HepG2 (cell line): Measurements from ENCODE around the gene TMEM87A. TPM values are rescaled to one million over a fixed set of nuclear protein-coding genes. Genes with fewer than 3 reads are reported as not detected.
A peak's percentile ranks its signal among the peaks of the same experiment; 100 is the strongest.

Source experiments
- CENPT ChIP-seq: sonication (generic); formaldehyde crosslinking; IDR thresholded peaks from 2 replicates; pipeline ENCODE4 v1.8.0; 2022; ENCODE audit warnings: low read depth, mild to moderate bottlenecking, moderate library complexity, missing genetic modification reagents
- HOXD1 ChIP-seq: sonication (generic); formaldehyde crosslinking; IDR thresholded peaks from 2 replicates; pipeline ENCODE4 v1.5.0; 2020; ENCODE audit warnings: missing genetic modification reagents
- KDM3A ChIP-seq: IDR thresholded peaks from 2 replicates; pipeline ENCODE4 v1.6.1; 2018; ENCODE audit warnings: low read depth, missing compliant biosample characterization
- NR2F6 ChIP-seq, 2 experiments: IDR thresholded peaks; 2 replicates each; pipeline ENCODE4 v1.6.1; 2016; ENCODE audit warnings: antibody characterized with exemption in 1 of 2, mild to moderate bottlenecking in 1 of 2
- SIX4 ChIP-seq: sonication (generic); formaldehyde crosslinking; IDR thresholded peaks from 2 replicates; pipeline ENCODE4 v1.4.0; 2020; ENCODE audit warnings: missing genetic modification reagents
- SRF ChIP-seq: IDR thresholded peaks from 2 replicates; pipeline ENCODE4 v1.6.1; 2011; ENCODE audit warnings: mild to moderate bottlenecking, low read depth, low read length, moderate library complexity
- TARDBP ChIP-seq: sonication (generic); formaldehyde crosslinking; IDR thresholded peaks from 2 replicates; pipeline ENCODE4 v1.8.0; 2022; ENCODE audit warnings: mild to moderate bottlenecking, missing genetic modification reagents
- ZKSCAN5 ChIP-seq: sonication (generic); formaldehyde crosslinking; IDR thresholded peaks from 2 replicates; pipeline ENCODE4 v1.5.1; 2020; ENCODE audit warnings: mild to moderate bottlenecking, missing genetic modification reagents
- ZMYM4 ChIP-seq: sonication (generic); formaldehyde crosslinking; IDR thresholded peaks from 2 replicates; pipeline ENCODE4 v1.8.1; 2023; ENCODE audit warnings: mild to moderate bottlenecking, missing genetic modification reagents
- ZNF256 ChIP-seq: sonication (generic); formaldehyde crosslinking; conservative IDR thresholded peaks from 2 replicates; pipeline ENCODE4 v1.4.0; 2020; ENCODE audit warnings: missing genetic modification reagents
- ZNF337 ChIP-seq: sonication (generic); formaldehyde crosslinking; IDR thresholded peaks from 2 replicates; pipeline ENCODE4 v1.5.1; 2020; ENCODE audit warnings: missing genetic modification reagents, low read depth, mild to moderate bottlenecking, borderline replicate concordance
- ZNF446 ChIP-seq: sonication (generic); formaldehyde crosslinking; IDR thresholded peaks from 2 replicates; pipeline ENCODE4 v1.5.0; 2020; ENCODE audit warnings: mild to moderate bottlenecking, missing genetic modification reagents
- polyA plus RNA-seq, 8 experiments: library from polyadenylated mRNA; depleted of rRNA in 3 of 8; stranded (reverse) in 7 of 8; unstranded in 1 of 8; fragments of >200 nt; fragmentation: Illumina TruSeq in 4 of 8; extraction: Trizol in 4 of 8; gene quantifications; 2 replicates each; pipeline versions ENCODE4 v1.2.1 to v1.2.3, GENCODE V29; 2011 to 2016; ENCODE audit warnings: low read depth in 4 of 8, missing spikeins in 1 of 8, mixed read lengths in 1 of 8; ENCODE audit not compliant: insufficient read depth in 1 of 8
- total RNA-seq, 5 experiments: library from RNA; depleted of rRNA; stranded (reverse); fragments of >200 nt; fragmentation: Illumina TruSeq; extraction: Trizol; gene quantifications; 2 replicates each; pipeline ENCODE4 v1.2.3, GENCODE V29; 2016; ENCODE audit warnings: low read depth in 1 of 5
- TF ChIP-seq, protein P1 (sequence below): sonication (generic); formaldehyde crosslinking; conservative IDR thresholded peaks from 2 replicates; pipeline ENCODE4 v1.4.0; 2020; ENCODE audit warnings: missing genetic modification reagents
- TF ChIP-seq, protein P2 (sequence below): sonication (generic); formaldehyde crosslinking; IDR thresholded peaks from 2 replicates; pipeline ENCODE4 v1.5.1; 2020; ENCODE audit warnings: missing genetic modification reagents, mild to moderate bottlenecking, borderline replicate concordance
- TF ChIP-seq, protein P3 (sequence below): sonication (generic); formaldehyde crosslinking; IDR thresholded peaks from 2 replicates; pipeline ENCODE4 v1.8.0; 2022; ENCODE audit warnings: missing genetic modification reagents, low read depth, mild to moderate bottlenecking, borderline replicate concordance
- TF ChIP-seq, protein P4 (sequence below): IDR thresholded peaks from 2 replicates; pipeline ENCODE4 v1.6.1; 2012; ENCODE audit warnings: low read depth, low read length, improper control_type of control experiment
- TF ChIP-seq, protein P5 (sequence below): fragments of 450-650 bp; IDR thresholded peaks from 2 replicates; pipeline ENCODE4 v1.6.1; 2016
- TF ChIP-seq, protein P6 (sequence below): sonication (generic); formaldehyde crosslinking; IDR thresholded peaks from 2 replicates; pipeline ENCODE4 v1.4.0; 2020; ENCODE audit warnings: missing genetic modification reagents
- TF ChIP-seq, protein P7 (sequence below): sonication (generic); formaldehyde crosslinking; IDR thresholded peaks from 2 replicates; pipeline ENCODE4 v1.5.1; 2020; ENCODE audit warnings: mild to moderate bottlenecking, missing genetic modification reagents, moderate library complexity

Gene TMEM87A
- total and polyA plus RNA-seq, 2 of the 13 experiments (the other 11 are each of a cell fraction or from before 2014, with no cell fraction given): 20.2 to 42.8 TPM

DNA sequence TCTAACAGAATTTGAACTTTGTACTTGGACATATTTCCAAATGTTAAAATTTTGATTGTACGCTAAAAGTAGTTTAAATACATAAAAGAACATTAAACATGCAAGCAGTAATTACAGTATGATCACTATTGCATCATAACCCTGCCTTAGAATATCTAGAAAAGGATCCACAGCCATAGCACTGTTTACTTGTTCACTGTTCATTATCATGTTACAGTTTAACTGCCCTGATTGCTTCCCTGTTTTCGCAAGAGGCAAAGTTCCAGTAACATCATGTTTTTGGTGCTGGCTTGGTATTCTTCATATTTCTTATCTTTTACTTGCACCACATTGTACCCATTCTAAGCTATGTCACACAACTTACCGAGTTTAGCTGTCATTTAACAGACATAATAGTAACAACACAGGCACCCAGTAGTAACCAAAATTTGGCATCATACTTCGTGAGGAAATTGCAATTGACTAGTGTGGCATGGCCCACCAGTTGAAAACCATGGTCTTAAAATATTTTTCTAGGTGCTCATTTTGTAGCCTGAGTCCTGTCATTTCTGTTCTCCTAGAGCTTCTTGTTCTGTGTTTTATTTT is 13.3 kb upstream of the TMEM87A start (continued):
- TF ChIP-seq, protein P1, sequence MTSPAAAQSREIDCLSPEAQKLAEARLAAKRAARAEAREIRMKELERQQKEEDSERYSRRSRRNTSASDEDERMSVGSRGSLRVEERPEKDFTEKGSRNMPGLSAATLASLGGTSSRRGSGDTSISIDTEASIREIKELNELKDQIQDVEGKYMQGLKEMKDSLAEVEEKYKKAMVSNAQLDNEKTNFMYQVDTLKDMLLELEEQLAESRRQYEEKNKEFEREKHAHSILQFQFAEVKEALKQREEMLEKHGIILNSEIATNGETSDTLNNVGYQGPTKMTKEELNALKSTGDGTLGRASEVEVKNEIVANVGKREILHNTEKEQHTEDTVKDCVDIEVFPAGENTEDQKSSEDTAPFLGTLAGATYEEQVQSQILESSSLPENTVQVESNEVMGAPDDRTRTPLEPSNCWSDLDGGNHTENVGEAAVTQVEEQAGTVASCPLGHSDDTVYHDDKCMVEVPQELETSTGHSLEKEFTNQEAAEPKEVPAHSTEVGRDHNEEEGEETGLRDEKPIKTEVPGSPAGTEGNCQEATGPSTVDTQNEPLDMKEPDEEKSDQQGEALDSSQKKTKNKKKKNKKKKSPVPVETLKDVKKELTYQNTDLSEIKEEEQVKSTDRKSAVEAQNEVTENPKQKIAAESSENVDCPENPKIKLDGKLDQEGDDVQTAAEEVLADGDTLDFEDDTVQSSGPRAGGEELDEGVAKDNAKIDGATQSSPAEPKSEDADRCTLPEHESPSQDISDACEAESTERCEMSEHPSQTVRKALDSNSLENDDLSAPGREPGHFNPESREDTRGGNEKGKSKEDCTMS (CRISPR knock-in tag): no peak
- no peak for TF ChIP-seq SRF
- TF ChIP-seq, protein P2, sequence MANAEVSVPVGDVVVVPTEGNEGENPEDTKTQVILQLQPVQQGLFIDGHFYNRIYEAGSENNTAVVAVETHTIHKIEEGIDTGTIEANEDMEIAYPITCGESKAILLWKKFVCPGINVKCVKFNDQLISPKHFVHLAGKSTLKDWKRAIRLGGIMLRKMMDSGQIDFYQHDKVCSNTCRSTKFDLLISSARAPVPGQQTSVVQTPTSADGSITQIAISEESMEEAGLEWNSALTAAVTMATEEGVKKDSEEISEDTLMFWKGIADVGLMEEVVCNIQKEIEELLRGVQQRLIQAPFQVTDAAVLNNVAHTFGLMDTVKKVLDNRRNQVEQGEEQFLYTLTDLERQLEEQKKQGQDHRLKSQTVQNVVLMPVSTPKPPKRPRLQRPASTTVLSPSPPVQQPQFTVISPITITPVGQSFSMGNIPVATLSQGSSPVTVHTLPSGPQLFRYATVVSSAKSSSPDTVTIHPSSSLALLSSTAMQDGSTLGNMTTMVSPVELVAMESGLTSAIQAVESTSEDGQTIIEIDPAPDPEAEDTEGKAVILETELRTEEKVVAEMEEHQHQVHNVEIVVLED (CRISPR knock-in tag): no peak
- TF ChIP-seq, protein P3, sequence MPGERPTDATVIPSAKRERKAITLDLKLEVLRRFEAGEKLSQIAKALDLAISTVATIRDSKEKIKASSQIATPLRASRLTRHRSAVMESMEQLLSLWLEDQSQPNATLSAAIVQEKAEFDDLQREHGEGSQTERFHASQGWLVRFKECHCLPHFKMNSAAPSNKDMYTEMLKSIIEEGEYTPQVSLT: no peak
- no peak for TF ChIP-seq NR2F6 (IDR thresholded peaks at IDR 0.05)
- peak; percentile 30; the same call in 1 of the 2 replicates for TF ChIP-seq NR2F6 (CRISPR knock-in tag; IDR thresholded peaks at IDR 0.05)
- TF ChIP-seq ZNF446: no peak
- peak; percentile 90 for TF ChIP-seq SIX4 (CRISPR knock-in tag)
- TF ChIP-seq ZKSCAN5 (CRISPR knock-in tag): no peak
- TF ChIP-seq ZMYM4 (CRISPR knock-in tag): peak; percentile 71
- TF ChIP-seq ZNF256 (CRISPR knock-in tag): no peak
- no peak for TF ChIP-seq CENPT (CRISPR knock-in tag)
- TF ChIP-seq, protein P4, sequence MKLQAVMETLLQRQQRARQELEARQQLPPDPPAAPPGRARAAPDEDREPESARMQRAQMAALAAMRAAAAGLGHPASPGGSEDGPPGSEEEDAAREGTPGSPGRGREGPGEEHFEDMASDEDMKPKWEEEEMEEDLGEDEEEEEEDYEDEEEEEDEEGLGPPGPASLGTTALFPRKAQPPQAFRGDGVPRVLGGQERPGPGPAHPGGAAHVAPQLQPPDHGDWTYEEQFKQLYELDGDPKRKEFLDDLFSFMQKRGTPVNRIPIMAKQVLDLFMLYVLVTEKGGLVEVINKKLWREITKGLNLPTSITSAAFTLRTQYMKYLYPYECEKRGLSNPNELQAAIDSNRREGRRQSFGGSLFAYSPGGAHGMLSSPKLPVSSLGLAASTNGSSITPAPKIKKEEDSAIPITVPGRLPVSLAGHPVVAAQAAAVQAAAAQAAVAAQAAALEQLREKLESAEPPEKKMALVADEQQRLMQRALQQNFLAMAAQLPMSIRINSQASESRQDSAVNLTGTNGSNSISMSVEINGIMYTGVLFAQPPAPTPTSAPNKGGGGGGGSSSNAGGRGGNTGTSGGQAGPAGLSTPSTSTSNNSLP: peak; percentile 63; the same call in 1 of the 2 replicates
- TF ChIP-seq, protein P5, sequence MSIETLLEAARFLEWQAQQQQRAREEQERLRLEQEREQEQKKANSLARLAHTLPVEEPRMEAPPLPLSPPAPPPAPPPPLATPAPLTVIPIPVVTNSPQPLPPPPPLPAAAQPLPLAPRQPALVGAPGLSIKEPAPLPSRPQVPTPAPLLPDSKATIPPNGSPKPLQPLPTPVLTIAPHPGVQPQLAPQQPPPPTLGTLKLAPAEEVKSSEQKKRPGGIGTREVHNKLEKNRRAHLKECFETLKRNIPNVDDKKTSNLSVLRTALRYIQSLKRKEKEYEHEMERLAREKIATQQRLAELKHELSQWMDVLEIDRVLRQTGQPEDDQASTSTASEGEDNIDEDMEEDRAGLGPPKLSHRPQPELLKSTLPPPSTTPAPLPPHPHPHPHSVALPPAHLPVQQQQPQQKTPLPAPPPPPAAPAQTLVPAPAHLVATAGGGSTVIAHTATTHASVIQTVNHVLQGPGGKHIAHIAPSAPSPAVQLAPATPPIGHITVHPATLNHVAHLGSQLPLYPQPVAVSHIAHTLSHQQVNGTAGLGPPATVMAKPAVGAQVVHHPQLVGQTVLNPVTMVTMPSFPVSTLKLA: no peak
- TF ChIP-seq, protein P6, sequence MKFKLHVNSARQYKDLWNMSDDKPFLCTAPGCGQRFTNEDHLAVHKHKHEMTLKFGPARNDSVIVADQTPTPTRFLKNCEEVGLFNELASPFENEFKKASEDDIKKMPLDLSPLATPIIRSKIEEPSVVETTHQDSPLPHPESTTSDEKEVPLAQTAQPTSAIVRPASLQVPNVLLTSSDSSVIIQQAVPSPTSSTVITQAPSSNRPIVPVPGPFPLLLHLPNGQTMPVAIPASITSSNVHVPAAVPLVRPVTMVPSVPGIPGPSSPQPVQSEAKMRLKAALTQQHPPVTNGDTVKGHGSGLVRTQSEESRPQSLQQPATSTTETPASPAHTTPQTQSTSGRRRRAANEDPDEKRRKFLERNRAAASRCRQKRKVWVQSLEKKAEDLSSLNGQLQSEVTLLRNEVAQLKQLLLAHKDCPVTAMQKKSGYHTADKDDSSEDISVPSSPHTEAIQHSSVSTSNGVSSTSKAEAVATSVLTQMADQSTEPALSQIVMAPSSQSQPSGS (CRISPR knock-in tag): peak; percentile 63
- TF ChIP-seq KDM3A (CRISPR knock-in tag): no peak
- TF ChIP-seq, protein P7, sequence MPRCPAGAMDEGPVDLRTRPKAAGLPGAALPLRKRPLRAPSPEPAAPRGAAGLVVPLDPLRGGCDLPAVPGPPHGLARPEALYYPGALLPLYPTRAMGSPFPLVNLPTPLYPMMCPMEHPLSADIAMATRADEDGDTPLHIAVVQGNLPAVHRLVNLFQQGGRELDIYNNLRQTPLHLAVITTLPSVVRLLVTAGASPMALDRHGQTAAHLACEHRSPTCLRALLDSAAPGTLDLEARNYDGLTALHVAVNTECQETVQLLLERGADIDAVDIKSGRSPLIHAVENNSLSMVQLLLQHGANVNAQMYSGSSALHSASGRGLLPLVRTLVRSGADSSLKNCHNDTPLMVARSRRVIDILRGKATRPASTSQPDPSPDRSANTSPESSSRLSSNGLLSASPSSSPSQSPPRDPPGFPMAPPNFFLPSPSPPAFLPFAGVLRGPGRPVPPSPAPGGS: no peak
- no peak for TF ChIP-seq ZNF337
- no peak for TF ChIP-seq HOXD1 (CRISPR knock-in tag)
- TF ChIP-seq TARDBP (CRISPR knock-in tag): peak; percentile 68; the same call in 1 of the 2 replicates
